Loucy (cell line): Measurements from ENCODE around the gene EGFLAM.

Experiments
- H2AFZ ChIP-seq: fragments of 200-600 bp; sonication (generic); 2 replicates; pipeline ENCODE4 v1.6.0; 2016; ENCODE audit warnings: antibody characterized with exemption, mild to moderate bottlenecking, low read length, moderate library complexity
- H3F3A ChIP-seq: fragments of 200-600 bp; 2 replicates; pipeline ENCODE4 v1.6.0; 2016; ENCODE audit warnings: antibody characterized with exemption, low read depth, mild to moderate bottlenecking
- H3K27me3 ChIP-seq: fragments of 200-600 bp; sonication (generic); 2 replicates; pipeline ENCODE4 v1.6.1; 2014; ENCODE audit warnings: low read length, mild to moderate bottlenecking; ENCODE audit not compliant: insufficient read depth, poor library complexity, severe bottlenecking
- H3K36me3 ChIP-seq: fragments of 200-600 bp; sonication (generic); 2 replicates; pipeline ENCODE4 v1.6.1; 2016; ENCODE audit warnings: low read length; ENCODE audit not compliant: insufficient read depth
- H3K4me1 ChIP-seq: fragments of 200-600 bp; sonication (generic); 2 replicates; pipeline ENCODE4 v1.5.1; 2014; ENCODE audit warnings: low read length, mild to moderate bottlenecking; ENCODE audit not compliant: insufficient read depth, poor library complexity, severe bottlenecking
- H3K4me2 ChIP-seq: fragments of 200-600 bp; sonication (generic); 2 replicates; pipeline ENCODE4 v1.6.0; 2014; ENCODE audit warnings: antibody characterized with exemption, low read length, low read depth, mild to moderate bottlenecking; ENCODE audit not compliant: poor library complexity, severe bottlenecking
- H3K4me3 ChIP-seq: fragments of 200-600 bp; sonication (generic); 2 replicates; pipeline ENCODE4 v1.5.1; 2014; ENCODE audit warnings: low read length, mild to moderate bottlenecking, mixed read lengths; ENCODE audit not compliant: poor library complexity, severe bottlenecking
- H3K79me2 ChIP-seq: fragments of 200-600 bp; sonication (generic); 2 replicates; pipeline ENCODE4 v1.6.1; 2014; ENCODE audit warnings: low read length; ENCODE audit not compliant: insufficient read depth
- H3K9ac ChIP-seq: fragments of 200-600 bp; sonication (generic); 2 replicates; pipeline ENCODE4 v1.6.0; 2014; ENCODE audit warnings: mild to moderate bottlenecking, low read depth, low read length, moderate library complexity; ENCODE audit not compliant: poor library complexity, severe bottlenecking
- H3K9me2 ChIP-seq: fragments of 200-600 bp; sonication (generic); replicated peaks from 2 replicates; pipeline ENCODE4 v1.6.1; 2016; ENCODE audit warnings: low read depth, low read length, mixed read lengths
- H3K9me3 ChIP-seq: fragments of 200-600 bp; sonication (generic); 2 replicates; pipeline ENCODE4 v1.6.1; 2014; ENCODE audit warnings: mild to moderate bottlenecking, antibody characterized with exemption, low read length, low read depth; ENCODE audit not compliant: insufficient read depth
- H4K20me1 ChIP-seq: fragments of 200-600 bp; sonication (generic); 2 replicates; pipeline ENCODE4 v1.6.0; 2014; ENCODE audit warnings: antibody characterized with exemption, low read length, mild to moderate bottlenecking; ENCODE audit not compliant: insufficient read depth, poor library complexity, severe bottlenecking
- CTCF ChIP-seq: fragments of 200-600 bp; sonication (generic); conservative IDR thresholded peaks from 2 replicates; pipeline ENCODE4 v1.5.1; 2014; ENCODE audit warnings: mild to moderate bottlenecking, antibody characterized with exemption, low read length
- EZH2phosphoT487 ChIP-seq: fragments of 200-600 bp; IDR thresholded peaks from 2 replicates; pipeline ENCODE4 v1.6.1; 2018; ENCODE audit warnings: antibody characterized with exemption, mild to moderate bottlenecking, moderate library complexity, borderline replicate concordance

EGFLAM gene

GRCh38 chr5:38258319-38259061, at the start of gene EGFLAM:
EGFLAM (plus strand) TSS chr5:38258559; CDS start chr5:38258755, 196 bp downstream.
- no peaks in the 10 kb centered on the region for H3K9me2 ChIP-seq
- H2AFZ ChIP-seq = no peak within 1 kb of the TSS
- H3K9ac ChIP-seq = no peak within 1 kb of the TSS
- TF ChIP-seq EZH2phosphoT487 (no peak), CTCF (no peak)
- H3K4me1 ChIP-seq = no peaks in the 10 kb centered on the region
- no peak within 1 kb of the TSS for H3K4me3 ChIP-seq
- no peaks in the 10 kb centered on the region for H3K9me3 ChIP-seq
- no peaks in the 10 kb centered on the region for H3K27me3 ChIP-seq
- H3K79me2 ChIP-seq = no peaks in the 10 kb centered on the region
- H3F3A ChIP-seq = no peaks in the 10 kb centered on the region
- H3K36me3 ChIP-seq = no peaks in the 10 kb centered on the region
- no peaks in the 10 kb centered on the region for H4K20me1 ChIP-seq
- H3K4me2 ChIP-seq = no peak within 1 kb of the TSS

GRCh38 chr5:38208782-38209378, 49.5 kb upstream of the EGFLAM start:
- H3K36me3 ChIP-seq = no peaks in the 10 kb centered on the region
- H2AFZ ChIP-seq = no peak overlapping the region
- H3K79me2 ChIP-seq = no peaks in the 10 kb centered on the region
- TF ChIP-seq CTCF (peak; percentile 69), EZH2phosphoT487 (no peak)
- no peaks in the 10 kb centered on the region for H3K9me2 ChIP-seq
- no peaks in the 10 kb centered on the region for H3F3A ChIP-seq
- no peaks in the 10 kb centered on the region for H3K27me3 ChIP-seq
- H3K9ac ChIP-seq = no peak overlapping the region
- H3K4me3 ChIP-seq = no peak overlapping the region
- H3K4me1 ChIP-seq = no peaks in the 10 kb centered on the region
- H3K4me2 ChIP-seq = no peak overlapping the region
- H4K20me1 ChIP-seq = no peaks in the 10 kb centered on the region
- H3K9me3 ChIP-seq = no peaks in the 10 kb centered on the region

GRCh38 chr5:38210676-38211353, 47.5 kb upstream of the EGFLAM start:
- H3K27me3 ChIP-seq = no peaks in the 10 kb centered on the region
- no peaks in the 10 kb centered on the region for H3K36me3 ChIP-seq
- no peaks in the 10 kb centered on the region for H3K9me3 ChIP-seq
- no peaks in the 10 kb centered on the region for H3K9me2 ChIP-seq
- H3K4me1 ChIP-seq = no peaks in the 10 kb centered on the region
- no peak overlapping the region for H3K9ac ChIP-seq
- no peak overlapping the region for H3K4me2 ChIP-seq
- H3F3A ChIP-seq = no peaks in the 10 kb centered on the region
- TF ChIP-seq EZH2phosphoT487 (no peak), CTCF (no peak)
- H2AFZ ChIP-seq = no peak overlapping the region
- no peaks in the 10 kb centered on the region for H4K20me1 ChIP-seq
- H3K79me2 ChIP-seq = no peaks in the 10 kb centered on the region
- H3K4me3 ChIP-seq = no peak overlapping the region
